ENCODE results near the gene ARSB. TPM values are rescaled to one million over a fixed set of nuclear protein-coding genes. Genes with fewer than 3 reads are reported as not detected.

Gene ARSB
- total RNA-seq, 1 donor from 2014 or later = 28.0 TPM

GRCh38 chr5:78727786-78728761 lies 257.0 kb downstream of the ARSB start:
- Mint-ChIP-seq H3K9me3 (peaks cover 2% of the 10 kb centered on the region), H3K4me1 (peaks cover 4% of the 10 kb centered on the region), H3K27ac (ENCODE audit: unreplicated experiment) (no peak overlapping the region)

More at GRCh38 chr5:78727786-78728761, 257.0 kb downstream of the ARSB start:
- H3K27me3 Mint-ChIP-seq (ENCODE audit: low read depth) = no peaks in the 10 kb centered on the region
- DNase-seq (ENCODE audit: low read depth, low spot score) = no peak
- H3K4me3 Mint-ChIP-seq = no peak overlapping the region
- TF ChIP-seq CTCF (conservative IDR thresholded peaks at IDR 0.05) = no peak
- no peaks in the 10 kb centered on the region for H3K36me3 Mint-ChIP-seq (ENCODE audit: low read depth)

Other genes with a start within 250 kb of the ARSB start
- not detected in 2 replicates for gene DMGDH, start 84.4 kb upstream of the ARSB start, total RNA-seq
- not detected in 2 replicates for gene BHMT2, start 84.5 kb upstream of the ARSB start, total RNA-seq
- not detected in 2 replicates for gene BHMT, start 126.5 kb upstream of the ARSB start, total RNA-seq

All from neural crest cell (in vitro differentiated cells).